H1 (cell line): ENCODE measurements around the gene TMEM63A. TPM values are rescaled to one million over a fixed set of nuclear protein-coding genes. Genes with fewer than 3 reads are reported as not detected.

ENCODE experiments used
- CTCF ChIA-PET: fragments of 300-600 bp; sonication (Branson Sonifier 250); formaldehyde crosslinking; loops from one replicate; lab custom pipeline; 2021; ENCODE audit not compliant: partially characterized antibody; lab: Charles Lee
- POLR2A ChIA-PET: fragments of 300-600 bp; sonication (Branson Sonifier 250); formaldehyde crosslinking; loops from one replicate; lab custom pipeline; 2021; ENCODE audit warnings: inconsistent platforms; ENCODE audit not compliant: partially characterized antibody; lab: Charles Lee
- DNase-seq, 2 experiments: peaks; one replicate each; pipeline versions ENCODE4 v3.0.0 to v3.0.0-alpha.2; 2010 to 2022; ENCODE audit warnings: low spot score in 2 of 2, low read depth in 1 of 2, mixed read lengths in 1 of 2
- FAIRE-seq: peaks from 2 replicates; lab custom pipeline; 2011; peaks lifted over from hg19 to GRCh38; lab: Jason Lieb, UNC
- H2AFZ ChIP-seq: 2 replicates; pipeline ENCODE4 v1.8.1; 2012; ENCODE audit warnings: low read length, inconsistent platforms
- H2AK5ac ChIP-seq: 2 replicates; pipeline ENCODE4 v1.6.1; 2013; ENCODE audit warnings: low read depth, low read length
- H2BK120ac ChIP-seq: replicated peaks from 2 replicates; pipeline ENCODE3; 2013; ENCODE audit warnings: low read depth, low read length, inconsistent platforms
- H2BK12ac ChIP-seq: 2 replicates; pipeline ENCODE4 v1.6.1; 2013; ENCODE audit warnings: low read depth, low read length
- H2BK15ac ChIP-seq: 2 replicates; pipeline ENCODE4 v1.6.1; 2013; ENCODE audit warnings: low read length
- H2BK20ac ChIP-seq: 2 replicates; pipeline ENCODE4 v1.6.1; 2013; ENCODE audit warnings: low read length
- H2BK5ac ChIP-seq: 2 replicates; pipeline ENCODE4 v1.6.1; 2013; ENCODE audit warnings: low read depth, low read length
- H3K14ac ChIP-seq: 2 replicates; pipeline ENCODE4 v1.6.1; 2013; ENCODE audit warnings: inconsistent platforms; ENCODE audit not compliant: insufficient read length
- H3K18ac ChIP-seq: 2 replicates; pipeline ENCODE4 v1.6.1; 2013; ENCODE audit warnings: low read length; ENCODE audit errors: extremely low read depth
- H3K23ac ChIP-seq: 2 replicates; pipeline ENCODE4 v1.6.1; 2013; ENCODE audit warnings: inconsistent platforms; ENCODE audit not compliant: insufficient read length
- H3K23me2 ChIP-seq: 2 replicates; pipeline ENCODE4 v1.6.1; 2013; ENCODE audit warnings: low read depth, low read length
- H3K27ac ChIP-seq: 2 replicates; pipeline ENCODE4 v1.6.1; 2011; ENCODE audit warnings: low read depth, low read length, inconsistent platforms
- H3K27me3 ChIP-seq, 4 experiments: replicated peaks in 1 of 4; 1 replicate in 1 of 4; 2 replicates in 3 of 4; pipeline versions ENCODE4 v1.6.1 to v1.8.1; 2011 to 2013; ENCODE audit warnings: low read length in 3 of 4, mild to moderate bottlenecking in 3 of 4, inconsistent platforms in 2 of 4, mixed read lengths in 2 of 4, moderate library complexity in 1 of 4; ENCODE audit not compliant: control insufficient read depth in 3 of 4, insufficient read depth in 3 of 4; ENCODE audit errors: extremely low read depth in 1 of 4
- H3K36me3 ChIP-seq, 4 experiments: 2 replicates each; pipeline versions ENCODE4 v1.6.1 to v1.8.1; 2011 to 2013; ENCODE audit warnings: mild to moderate bottlenecking in 4 of 4, low read length in 3 of 4, moderate library complexity in 2 of 4, control low read depth in 1 of 4, inconsistent platforms in 1 of 4; ENCODE audit not compliant: insufficient read depth in 4 of 4, control insufficient read depth in 2 of 4
- H3K4ac ChIP-seq: replicated peaks from 2 replicates; pipeline ENCODE3; 2013; ENCODE audit warnings: low read length, low read depth, mixed read lengths, inconsistent platforms; ENCODE audit not compliant: insufficient read length
- H3K4me1 ChIP-seq, 4 experiments: replicated peaks in 1 of 4; 1 replicate in 1 of 4; 2 replicates in 3 of 4; pipeline versions ENCODE4 v1.6.1 to v1.8.1; 2011 to 2013; ENCODE audit warnings: low read length in 3 of 4, inconsistent platforms in 2 of 4, mixed read lengths in 1 of 4; ENCODE audit not compliant: insufficient read depth in 4 of 4, control insufficient read depth in 3 of 4
- H3K4me2 ChIP-seq, 2 experiments: 2 replicates each; pipeline versions ENCODE4 v1.6.1 to v1.8.1; 2011 to 2013; ENCODE audit warnings: low read depth in 2 of 2, low read length in 2 of 2, control low read depth in 1 of 2, inconsistent platforms in 1 of 2, mild to moderate bottlenecking in 1 of 2; ENCODE audit not compliant: insufficient read depth in 1 of 2
- H3K4me3 ChIP-seq, 4 experiments: fragments of 200-600, 300-600 bp in 1 of 4; sonication (generic), shearing (Covaris generic), sonication (Bioruptor Twin) in 1 of 4; 2 replicates each; pipeline versions ENCODE4 v1.5.1 to v1.8.1; 2011 to 2016; ENCODE audit warnings: low read length in 4 of 4, low read depth in 3 of 4, control low read depth in 2 of 4, inconsistent platforms in 2 of 4, mild to moderate bottlenecking in 2 of 4, mixed read lengths in 1 of 4, moderate library complexity in 1 of 4; ENCODE audit not compliant: insufficient read depth in 2 of 4; ENCODE audit errors: extremely low read depth in 1 of 4
- H3K56ac ChIP-seq: replicated peaks from 2 replicates; pipeline ENCODE3; 2013; ENCODE audit warnings: low read depth, mild to moderate bottlenecking, mixed read lengths, low read length, inconsistent platforms; ENCODE audit not compliant: insufficient read length
- H3K79me1 ChIP-seq: 2 replicates; pipeline ENCODE4 v1.6.1; 2013; ENCODE audit warnings: low read depth, low read length, control low read depth
- H3K79me2 ChIP-seq, 2 experiments: 2 replicates each; pipeline versions ENCODE4 v1.6.1 to v1.8.1; 2012 to 2013; ENCODE audit warnings: low read length in 2 of 2, mild to moderate bottlenecking in 2 of 2, inconsistent platforms in 1 of 2; ENCODE audit not compliant: insufficient read depth in 2 of 2, control insufficient read depth in 1 of 2
- H3K9ac ChIP-seq, 4 experiments: replicated peaks in 1 of 4; 1 replicate in 1 of 4; 2 replicates in 3 of 4; pipeline versions ENCODE4 v1.6.1 to v1.8.1; 2011 to 2013; ENCODE audit warnings: low read depth in 3 of 4, low read length in 3 of 4, control low read depth in 2 of 4, mild to moderate bottlenecking in 2 of 4, moderate library complexity in 2 of 4, inconsistent platforms in 1 of 4; ENCODE audit errors: extremely low read depth in 1 of 4
- H3K9me3 ChIP-seq, 2 experiments: 2 replicates each; pipeline versions ENCODE4 v1.6.1 to v1.8.1; 2012 to 2013; ENCODE audit warnings: mild to moderate bottlenecking in 2 of 2, moderate library complexity in 2 of 2, control low read depth in 1 of 2, inconsistent platforms in 1 of 2, low read depth in 1 of 2, low read length in 1 of 2, mixed read lengths in 1 of 2; ENCODE audit not compliant: insufficient read depth in 2 of 2
- H4K20me1 ChIP-seq, 2 experiments: replicated peaks in 1 of 2; 2 replicates each; pipeline versions ENCODE3 to v1.8.1; 2011 to 2013; ENCODE audit warnings: inconsistent platforms in 2 of 2, low read length in 2 of 2, mild to moderate bottlenecking in 1 of 2; ENCODE audit not compliant: insufficient read depth in 2 of 2, control insufficient read depth in 1 of 2
- H4K5ac ChIP-seq: 2 replicates; pipeline ENCODE4 v1.6.1; 2013; ENCODE audit warnings: low read length, low read depth, mixed read lengths, inconsistent platforms; ENCODE audit not compliant: insufficient read length
- H4K8ac ChIP-seq: 2 replicates; pipeline ENCODE4 v1.8.0; 2013; ENCODE audit warnings: mild to moderate bottlenecking, moderate library complexity, low read length, inconsistent platforms; ENCODE audit not compliant: insufficient read depth; ENCODE audit errors: extremely low read depth
- H4K91ac ChIP-seq: replicated peaks from 2 replicates; pipeline ENCODE3; 2013; ENCODE audit warnings: low read length, mixed read lengths, inconsistent platforms; ENCODE audit not compliant: insufficient read length
- ASH2L ChIP-seq: fragments of 200-600, 300-600 bp; sonication (generic); IDR thresholded peaks from one replicate; pipeline ENCODE4 v1.7.1; 2017; ENCODE audit warnings: low read length
- SAP30 ChIP-seq: fragments of 300-600 bp; sonication (generic); IDR thresholded peaks from 2 replicates; pipeline ENCODE4 v1.7.1; 2012; ENCODE audit warnings: low read length, moderate library complexity, mild to moderate bottlenecking, inconsistent platforms; ENCODE audit not compliant: insufficient read depth, insufficient replicate concordance
- WGBS, 2 experiments: shearing (Covaris generic) in 1 of 2; methylation state at CpG; one replicate each; pipeline versions ENCODE4 v1.1.6 to v1.1.7; 2013 to 2015; ENCODE audit warnings: low lambda C conversion rate in 2 of 2, mixed read lengths in 2 of 2, inconsistent platforms in 1 of 2, low coverage in 1 of 2, missing lambda C conversion rate in 1 of 2; ENCODE audit not compliant: insufficient replicate concordance in 2 of 2, insufficient coverage in 1 of 2, insufficient read length in 1 of 2; ENCODE audit errors: extremely low coverage in 1 of 2, missing lambda C conversion rate in 1 of 2; 5-methylcytosine and 5-hydroxymethylcytosine counted together
- polyA plus RNA-seq, 7 experiments: library from polyadenylated mRNA; depleted of rRNA in 3 of 7; stranded (reverse) in 5 of 7; unstranded in 2 of 7; fragments of >200 nt in 5 of 7; fragments of 200-250 nt in 2 of 7; gene quantifications; 1 replicate in 5 of 7; 2 replicates in 1 of 7; 4 replicates in 1 of 7; pipeline versions ENCODE4 v1.2.1 to v1.2.3, GENCODE V29; 2011 to 2013; ENCODE audit warnings: missing spikeins in 2 of 7, mixed read lengths in 2 of 7
- total RNA-seq: library from RNA; stranded (reverse); fragmentation: NEBNext Ultra II Directional; extraction: Animal tissue kit (Norgen Biotek cat#: 25700); gene quantifications from 2 replicates; pipeline ENCODE4 v1.2.1, GENCODE V29; 2021

Gene TMEM63A
- total and polyA plus RNA-seq, 2 of the 8 experiments (the other 6 are each of a cell fraction or from before 2014, with no cell fraction given), result 26.1 to 55.4 TPM

- Histone ChIP-seq H3K4ac (peak overlapping the region; percentile 91), H2BK5ac (peak overlapping the region; percentile 8), H4K20me1 (peaks cover 2 to 10% of the 10 kb centered on the region in 2 experiments), H3K4me1 (peaks cover 9 to 20% (median 14%) of the 10 kb centered on the region in 4 experiments), H4K8ac (peak overlapping the region; percentile 82; the same call in 1 of the 2 replicates), H2BK15ac (peak overlapping the region; percentile 93; the same call in 1 of the 2 replicates), H2BK20ac (0 out of 2 replicates have a peak overlapping the region, but pooled peaks have one; percentile 40), H3K36me3 (no peaks in the 10 kb centered on the region; a peak in 1 of 8 replicates), H2BK120ac (no peak overlapping the region), H3K23ac (no peak overlapping the region), H2AFZ (no peak overlapping the region), H3K79me2 (peaks cover 0 to 13% of the 10 kb centered on the region in 2 experiments; a peak in 2 of 4 replicates), H3K23me2 (peaks cover 9% of the 10 kb centered on the region; the same call in 1 of the 2 replicates), H3K9ac (peak overlapping the region in 3 of 4 experiments; percentile 38 to 53 (median 48); a peak in 5 of 7 replicates), H2AK5ac (no peak overlapping the region; the same call in 1 of the 2 replicates), H3K27me3 (peaks cover 0 to 13% (median 6%) of the 10 kb centered on the region in 4 experiments; a peak in 4 of 7 replicates), H3K14ac (no peak overlapping the region), H3K27ac (no peak overlapping the region), H3K18ac (peak overlapping the region; percentile 72), H2BK12ac (no peak overlapping the region), H3K79me1 (peaks cover 16% of the 10 kb centered on the region; the same call in 1 of the 2 replicates), H4K5ac (peak overlapping the region; percentile 35), H3K4me2 (peak overlapping the region; percentile 76 to 90), H3K4me3 (peak overlapping the region; percentile 53 to 92 (median 78)), H4K91ac (peak overlapping the region; percentile 8), H3K9me3 (no peaks in the 10 kb centered on the region), H3K56ac (peak overlapping the region; percentile 46)
- no peak for FAIRE-seq
- ChIA-PET CTCF (interaction anchor here (1.0 to 21.3 kb wide), 20 partner anchors 7 to 407 kb away, joined by 3 to 406 read pairs (median 4); partner anchors contain the start of gene LEFTY1), POLR2A (interaction anchor here (0.6 to 4.9 kb wide), 21 partner anchors 9 to 453 kb away, joined by 3 to 63 read pairs (median 5); partner anchors contain the start of genes H3-3A, LEFTY1, LEFTY2 and PYCR2)
- TF ChIP-seq ASH2L (no peak), SAP30 (peak; percentile 5)
- WGBS, 2 experiments, result 14% methylated on average over 19 of the region's 25 CpGs; no CpG with 5 or more reads in 1 of the 2 experiments
- no peak for DNase-seq
Measured at GRCh38 chr1:225881081-225881958, 860 bp downstream of the TMEM63A start.
